HepG2 (cell line): ENCODE data around the gene ENAH. TPM values are rescaled to one million over a fixed set of nuclear protein-coding genes. Genes with fewer than 3 reads are reported as not detected.

Experiments
- ATAC-seq: fragments of 200-7000 bp; cut with Tn5 transposase; 3 replicates; pipeline ENCODE4 v1.9.1; 2020; ENCODE audit warnings: mild to moderate bottlenecking, moderate library complexity
- BruUV-seq: library from RNA; stranded (reverse); fragments of 400-500 nt; replicated peaks from 2 replicates; lab custom pipeline; 2021; lab: Mats Ljungman, UMichigan
- CTCF ChIA-PET: fragments of 300-600 bp; formaldehyde crosslinking; extraction: SDS; loops from one replicate; lab custom pipeline; 2021; ENCODE audit warnings: low total read pairs, inconsistent platforms, low intra/inter-chr PET ratio; lab: Yijun Ruan, JAX
- POLR2A ChIA-PET: fragments of 350-600 bp; sonication (Branson Sonifier 250); formaldehyde crosslinking; loops from one replicate; lab custom pipeline; 2020; ENCODE audit warnings: antibody characterized with exemption, inconsistent platforms; lab: Yijun Ruan, JAX
- DNase-seq: peaks from one replicate; pipeline ENCODE4 v3.0.0-alpha.2; 2015; ENCODE audit warnings: low spot score
- FAIRE-seq: peaks from 3 replicates; lab custom pipeline; 2011; peaks lifted over from hg19 to GRCh38; lab: Jason Lieb, UNC
- H2AFZ ChIP-seq: one replicate; pipeline ENCODE4 v1.6.1; 2011; ENCODE audit warnings: low read length, inconsistent platforms
- H3K27ac ChIP-seq: fragments of 300-600 bp; 3 replicates; pipeline ENCODE4 v1.8.0; 2011; ENCODE audit warnings: mixed run types, mild to moderate bottlenecking, mixed read lengths, low read length, inconsistent platforms; ENCODE audit not compliant: insufficient read depth; ENCODE audit errors: extremely low read length
- H3K27me3 ChIP-seq, 2 experiments: fragments of 200-600 bp in 1 of 2; 2 replicates in 1 of 2; 3 replicates in 1 of 2; pipeline versions ENCODE4 v1.6.0 to v1.8.0; 2011; ENCODE audit warnings: low read length in 2 of 2, mild to moderate bottlenecking in 2 of 2, moderate library complexity in 2 of 2, inconsistent platforms in 1 of 2; ENCODE audit not compliant: insufficient read depth in 2 of 2, control insufficient read depth in 1 of 2
- H3K36me3 ChIP-seq, 2 experiments: fragments of 200-600 bp in 1 of 2; replicated peaks in 1 of 2; 2 replicates in 1 of 2; 3 replicates in 1 of 2; pipeline versions ENCODE4 v1.5.1 to v1.8.0; 2011; ENCODE audit warnings: low read length in 2 of 2, inconsistent platforms in 1 of 2; ENCODE audit not compliant: insufficient read depth in 2 of 2, control insufficient read depth in 1 of 2
- H3K4me1 ChIP-seq: 2 replicates; pipeline ENCODE4 v1.5.1; 2012; ENCODE audit warnings: low read length, inconsistent platforms; ENCODE audit not compliant: insufficient read depth
- H3K4me2 ChIP-seq: 2 replicates; pipeline ENCODE4 v1.6.0; 2011; ENCODE audit warnings: low read depth, low read length, inconsistent platforms
- H3K4me3 ChIP-seq, 3 experiments: fragments of 200-600 bp in 1 of 3; sonication (generic), shearing (Covaris generic) in 1 of 3; replicated peaks in 1 of 3; 2 replicates each; pipeline ENCODE4 v1.5.1; 2011 to 2016; ENCODE audit warnings: low read length in 3 of 3, inconsistent platforms in 2 of 3, low read depth in 2 of 3, mild to moderate bottlenecking in 2 of 3, control low read depth in 1 of 3, mixed read lengths in 1 of 3; ENCODE audit not compliant: insufficient read depth in 1 of 3
- H3K79me2 ChIP-seq: one replicate; pipeline ENCODE4 v1.6.1; 2011; ENCODE audit warnings: low read length, inconsistent platforms; ENCODE audit not compliant: insufficient read depth
- H3K9ac ChIP-seq: 2 replicates; pipeline ENCODE4 v1.6.0; 2011; ENCODE audit warnings: mild to moderate bottlenecking, low read depth, low read length, inconsistent platforms; ENCODE audit not compliant: insufficient read depth
- H3K9me3 ChIP-seq: 2 replicates; pipeline ENCODE4 v1.5.1; 2012; ENCODE audit warnings: mild to moderate bottlenecking, low read length
- H4K20me1 ChIP-seq: 2 replicates; pipeline ENCODE4 v1.6.0; 2011; ENCODE audit warnings: inconsistent platforms, mild to moderate bottlenecking, low read length, moderate library complexity; ENCODE audit not compliant: insufficient read depth
- HOXA3 ChIP-seq: sonication (generic); formaldehyde crosslinking; IDR thresholded peaks from 2 replicates; pipeline ENCODE4 v1.5.0; 2020; ENCODE audit warnings: missing genetic modification reagents
- IKZF1 ChIP-seq: fragments of 450-650 bp; IDR thresholded peaks from 2 replicates; pipeline ENCODE4 v1.7.1; 2016
- MEIS2 ChIP-seq: sonication (generic); formaldehyde crosslinking; IDR thresholded peaks from 2 replicates; pipeline ENCODE4 v1.9.0; 2021; ENCODE audit warnings: mild to moderate bottlenecking, missing genetic modification reagents
- MTERF4 ChIP-seq: sonication (generic); formaldehyde crosslinking; IDR thresholded peaks from 2 replicates; pipeline ENCODE4 v1.8.0; 2023; ENCODE audit warnings: mild to moderate bottlenecking, missing genetic modification reagents
- SP1 ChIP-seq, 2 experiments: fragments of 450-650 bp in 1 of 2; sonication (generic) in 1 of 2; formaldehyde crosslinking in 1 of 2; IDR thresholded peaks; 2 replicates each; pipeline versions ENCODE4 v1.4.0 to v1.6.1; 2016 to 2020; ENCODE audit warnings: missing genetic modification reagents in 1 of 2
- ZFY ChIP-seq: sonication (generic); formaldehyde crosslinking; IDR thresholded peaks from 2 replicates; pipeline ENCODE4 v1.4.0; 2020; ENCODE audit warnings: missing genetic modification reagents
- ZNF143 ChIP-seq: sonication (generic); formaldehyde crosslinking; IDR thresholded peaks from 2 replicates; pipeline ENCODE4 v1.4.0; 2020; ENCODE audit warnings: missing genetic modification reagents
- ZNF484 ChIP-seq: sonication (generic); formaldehyde crosslinking; IDR thresholded peaks from 2 replicates; pipeline ENCODE4 v1.5.1; 2020; ENCODE audit warnings: mild to moderate bottlenecking, low read depth, missing genetic modification reagents, borderline replicate concordance
- WGBS: methylation state at CpG from one replicate; pipeline ENCODE4 v1.1.6; 2017; ENCODE audit warnings: low lambda C conversion rate; 5-methylcytosine and 5-hydroxymethylcytosine counted together
- in situ Hi-C: cut with HindIII; loops from 2 replicates; pipeline ENCODE4 v1.10.0; 2017; ENCODE audit warnings: low pct_unique_long_range_greater_than_20kb; ENCODE audit not compliant: extremely low pct_ligation_motif_present
- intact Hi-C: fragments of 100-400 bp; cut with micrococcal nuclease; formaldehyde crosslinking; loops from one replicate; pipeline ENCODE4 v1.10.0; 2022; ENCODE audit not compliant: unreplicated experiment
- polyA plus RNA-seq, 8 experiments: library from polyadenylated mRNA; depleted of rRNA in 3 of 8; stranded (reverse) in 7 of 8; unstranded in 1 of 8; fragments of >200 nt; fragmentation: Illumina TruSeq in 4 of 8; extraction: Trizol in 4 of 8; gene quantifications; 2 replicates each; pipeline versions ENCODE4 v1.2.1 to v1.2.3, GENCODE V29; 2011 to 2016; ENCODE audit warnings: low read depth in 4 of 8, missing spikeins in 1 of 8, mixed read lengths in 1 of 8; ENCODE audit not compliant: insufficient read depth in 1 of 8
- total RNA-seq, 5 experiments: library from RNA; depleted of rRNA; stranded (reverse); fragments of >200 nt; fragmentation: Illumina TruSeq; extraction: Trizol; gene quantifications; 2 replicates each; pipeline ENCODE4 v1.2.3, GENCODE V29; 2016; ENCODE audit warnings: low read depth in 1 of 5
- TF ChIP-seq, protein P1 (sequence below): sonication (generic); formaldehyde crosslinking; IDR thresholded peaks from 2 replicates; pipeline ENCODE4 v1.5.1; 2020; ENCODE audit warnings: mild to moderate bottlenecking, missing genetic modification reagents, moderate library complexity
- TF ChIP-seq, protein P2 (sequence below): sonication (generic); formaldehyde crosslinking; IDR thresholded peaks from 2 replicates; pipeline ENCODE4 v1.4.0; 2020; ENCODE audit warnings: missing genetic modification reagents, borderline replicate concordance

The ENAH gene
- total and polyA plus RNA-seq, 2 of the 13 experiments (the other 11 are each of a cell fraction or from before 2014, with no cell fraction given), result 22.1 to 58.3 TPM

DNA sequence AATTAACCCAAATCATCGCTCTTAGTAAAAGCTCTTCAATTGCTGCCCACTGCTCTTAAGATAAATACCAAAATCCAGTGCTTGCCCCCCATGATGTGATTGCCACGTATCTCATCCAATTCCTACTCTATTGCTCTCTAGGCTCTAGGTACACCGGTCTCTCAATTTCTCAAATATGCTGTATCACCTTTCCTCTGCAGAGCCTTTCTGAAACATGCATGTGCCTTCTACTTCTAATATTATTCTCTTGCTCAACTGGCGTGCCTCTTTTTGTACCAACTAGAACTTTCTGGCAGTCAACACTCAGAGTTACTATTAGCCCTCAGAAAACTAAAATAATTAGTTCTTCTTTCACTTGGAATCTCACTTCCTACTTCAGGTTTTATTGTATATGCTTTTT is 113.3 kb downstream of the ENAH start:
- no TSS peak for BruUV-seq
- Histone ChIP-seq H3K27ac (no peak overlapping the region), H3K27me3 (no peaks in the 10 kb centered on the region), H3K9me3 (no peaks in the 10 kb centered on the region), H3K4me1 (no peaks in the 10 kb centered on the region), H3K4me3 (no peak overlapping the region), H3K36me3 (no peaks in the 10 kb centered on the region), H4K20me1 (no peaks in the 10 kb centered on the region), H2AFZ (no peak overlapping the region), H3K9ac (no peak overlapping the region), H3K79me2 (no peaks in the 10 kb centered on the region), H3K4me2 (no peak overlapping the region)
- DNase-seq (no peak), FAIRE-seq (no peak), ATAC-seq (no peak)
- intact Hi-C loops (no loop called here), in situ Hi-C loops (no loop called here)
- WGBS, result 97% methylated on average over 4 of the region's 4 CpGs
- ChIA-PET POLR2A (no interaction called here), CTCF (no interaction called here)
- TF ChIP-seq MEIS2 (CRISPR knock-in tag), result no peak
- TF ChIP-seq IKZF1, result no peak
- TF ChIP-seq ZNF143 (CRISPR knock-in tag), result no peak
- TF ChIP-seq MTERF4 (CRISPR knock-in tag), result no peak
- no peak for TF ChIP-seq HOXA3 (CRISPR knock-in tag)
- no peak for TF ChIP-seq SP1 (IDR thresholded peaks at IDR 0.05)
- no peak for TF ChIP-seq SP1 (CRISPR knock-in tag; IDR thresholded peaks at IDR 0.05)
- TF ChIP-seq ZNF484, result no peak
- TF ChIP-seq, protein P1, sequence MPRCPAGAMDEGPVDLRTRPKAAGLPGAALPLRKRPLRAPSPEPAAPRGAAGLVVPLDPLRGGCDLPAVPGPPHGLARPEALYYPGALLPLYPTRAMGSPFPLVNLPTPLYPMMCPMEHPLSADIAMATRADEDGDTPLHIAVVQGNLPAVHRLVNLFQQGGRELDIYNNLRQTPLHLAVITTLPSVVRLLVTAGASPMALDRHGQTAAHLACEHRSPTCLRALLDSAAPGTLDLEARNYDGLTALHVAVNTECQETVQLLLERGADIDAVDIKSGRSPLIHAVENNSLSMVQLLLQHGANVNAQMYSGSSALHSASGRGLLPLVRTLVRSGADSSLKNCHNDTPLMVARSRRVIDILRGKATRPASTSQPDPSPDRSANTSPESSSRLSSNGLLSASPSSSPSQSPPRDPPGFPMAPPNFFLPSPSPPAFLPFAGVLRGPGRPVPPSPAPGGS, result no peak
- TF ChIP-seq ZFY, result no peak
- TF ChIP-seq, protein P2, sequence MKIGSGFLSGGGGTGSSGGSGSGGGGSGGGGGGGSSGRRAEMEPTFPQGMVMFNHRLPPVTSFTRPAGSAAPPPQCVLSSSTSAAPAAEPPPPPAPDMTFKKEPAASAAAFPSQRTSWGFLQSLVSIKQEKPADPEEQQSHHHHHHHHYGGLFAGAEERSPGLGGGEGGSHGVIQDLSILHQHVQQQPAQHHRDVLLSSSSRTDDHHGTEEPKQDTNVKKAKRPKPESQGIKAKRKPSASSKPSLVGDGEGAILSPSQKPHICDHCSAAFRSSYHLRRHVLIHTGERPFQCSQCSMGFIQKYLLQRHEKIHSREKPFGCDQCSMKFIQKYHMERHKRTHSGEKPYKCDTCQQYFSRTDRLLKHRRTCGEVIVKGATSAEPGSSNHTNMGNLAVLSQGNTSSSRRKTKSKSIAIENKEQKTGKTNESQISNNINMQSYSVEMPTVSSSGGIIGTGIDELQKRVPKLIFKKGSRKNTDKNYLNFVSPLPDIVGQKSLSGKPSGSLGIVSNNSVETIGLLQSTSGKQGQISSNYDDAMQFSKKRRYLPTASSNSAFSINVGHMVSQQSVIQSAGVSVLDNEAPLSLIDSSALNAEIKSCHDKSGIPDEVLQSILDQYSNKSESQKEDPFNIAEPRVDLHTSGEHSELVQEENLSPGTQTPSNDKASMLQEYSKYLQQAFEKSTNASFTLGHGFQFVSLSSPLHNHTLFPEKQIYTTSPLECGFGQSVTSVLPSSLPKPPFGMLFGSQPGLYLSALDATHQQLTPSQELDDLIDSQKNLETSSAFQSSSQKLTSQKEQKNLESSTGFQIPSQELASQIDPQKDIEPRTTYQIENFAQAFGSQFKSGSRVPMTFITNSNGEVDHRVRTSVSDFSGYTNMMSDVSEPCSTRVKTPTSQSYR (CRISPR knock-in tag), result no peak
